ENCODE results near the gene CCDC27.
"Not testable (repeated sequence)": the region's sequence is repeated elsewhere in the genome, so short reads cannot be mapped to it uniquely, and the experiment has no call there.

The CCDC27 gene

DNA sequence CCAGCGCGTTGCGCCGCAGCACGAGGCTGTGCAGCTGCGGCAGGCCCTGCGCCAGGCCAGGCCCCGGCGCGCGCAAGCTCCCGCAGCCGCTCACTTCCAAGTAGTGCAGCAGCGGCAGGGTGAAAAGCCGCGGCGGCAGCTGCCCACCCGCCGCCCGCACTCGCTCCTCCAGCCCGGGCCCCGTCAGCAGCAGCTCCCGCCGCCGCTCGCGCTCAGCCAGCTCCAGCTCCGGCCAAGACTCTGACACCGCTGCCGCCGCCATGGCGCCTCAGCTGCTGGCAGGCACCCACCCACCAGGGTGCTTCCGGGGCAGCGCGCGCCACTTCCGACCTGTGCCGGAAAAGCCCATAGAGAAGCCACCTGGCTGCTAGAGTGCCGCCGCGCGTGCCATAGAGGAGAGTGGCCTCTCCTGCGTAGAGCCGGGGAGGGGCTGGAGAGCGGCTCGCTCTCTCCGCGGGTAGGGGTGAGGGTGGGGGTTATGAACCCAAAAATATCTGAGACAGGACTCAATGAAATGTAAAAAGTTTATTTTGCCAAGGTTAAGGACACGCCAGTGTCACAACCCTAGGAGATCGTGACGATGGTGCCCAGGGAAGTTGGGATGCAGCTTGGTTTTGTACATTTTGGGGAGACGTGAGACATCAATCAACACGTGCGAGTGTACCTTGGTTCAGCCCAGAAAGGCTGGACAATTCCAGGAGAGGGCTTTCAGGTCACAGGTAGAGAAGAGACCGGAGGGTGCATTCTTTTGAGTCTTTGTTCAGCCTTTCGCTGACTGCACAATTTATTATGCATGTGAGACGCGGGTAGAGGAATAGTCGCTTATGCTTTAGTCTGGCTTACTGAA, 44.2 kb downstream of the CCDC27 start, which contains the start of gene LRRC47:
LRRC47 (minus strand) TSS at position 284 of the 847 bp plus-strand sequence; CDS start at position 262, 22 bp downstream.
- peak; percentile 93 for DNase-seq (ENCODE audit: low read depth)
- TF ChIP-seq CTCF (conservative IDR thresholded peaks at IDR 0.05; ENCODE audit: low read depth, low read length) = no peak
- H3K4me3 ChIP-seq (ENCODE audit: low read depth, low read length) = peak within 1 kb of the TSS; percentile 77

GRCh38 chr1:3799976-3800685, 47.9 kb downstream of the CCDC27 start:
- no peak for DNase-seq (ENCODE audit: low read depth)
- H3K4me3 ChIP-seq (ENCODE audit: low read depth, low read length) = no peak overlapping the region
- TF ChIP-seq CTCF (conservative IDR thresholded peaks at IDR 0.05; ENCODE audit: low read depth, low read length) = no peak

- not testable (repeated sequence) for H3K4me3 ChIP-seq (ENCODE audit: low read depth, low read length); DNase-seq (ENCODE audit: low read depth)
Measured at GRCh38 chr1:3800795-3801194, 48.5 kb downstream of the CCDC27 start.

DNA sequence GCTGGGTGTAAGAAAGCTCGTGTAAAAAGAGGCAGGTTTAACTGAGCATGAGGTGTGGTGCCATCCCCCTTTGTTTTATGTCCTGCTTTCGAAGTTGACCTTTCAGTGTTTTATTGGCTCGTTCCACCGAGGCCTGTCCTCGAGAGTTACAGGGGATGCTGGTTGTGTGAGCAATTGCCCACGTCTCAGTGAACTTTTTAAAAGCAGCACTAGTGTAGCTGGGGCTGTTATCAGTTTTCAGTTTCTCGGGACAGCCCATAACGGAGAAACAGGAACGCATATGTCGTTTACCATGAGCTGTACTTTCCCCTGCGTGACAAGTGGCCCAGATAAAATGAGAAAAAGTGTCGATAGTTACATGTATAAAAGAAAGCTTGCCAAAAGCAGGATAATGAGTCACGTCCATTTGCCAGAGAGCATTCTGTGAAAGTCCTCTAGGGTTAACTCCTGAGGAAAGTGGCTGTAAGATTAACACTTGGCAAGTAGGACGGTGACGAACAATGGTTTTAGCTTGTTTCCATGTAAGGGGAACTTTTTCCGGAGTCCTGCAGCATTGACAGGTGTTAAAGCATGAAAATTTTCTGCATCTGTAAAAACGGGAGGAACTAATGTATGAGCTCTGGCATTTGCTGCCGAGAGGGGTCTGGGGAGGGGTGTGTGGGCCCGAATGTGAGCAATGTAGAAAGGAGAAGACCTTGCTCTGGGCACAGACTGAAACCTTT, 51.8 kb downstream of the CCDC27 start:
- no peak for DNase-seq (ENCODE audit: low read depth)
- H3K4me3 ChIP-seq (ENCODE audit: low read depth, low read length) = no peak overlapping the region
- no peak for TF ChIP-seq CTCF (conservative IDR thresholded peaks at IDR 0.05; ENCODE audit: low read depth, low read length)

DNA sequence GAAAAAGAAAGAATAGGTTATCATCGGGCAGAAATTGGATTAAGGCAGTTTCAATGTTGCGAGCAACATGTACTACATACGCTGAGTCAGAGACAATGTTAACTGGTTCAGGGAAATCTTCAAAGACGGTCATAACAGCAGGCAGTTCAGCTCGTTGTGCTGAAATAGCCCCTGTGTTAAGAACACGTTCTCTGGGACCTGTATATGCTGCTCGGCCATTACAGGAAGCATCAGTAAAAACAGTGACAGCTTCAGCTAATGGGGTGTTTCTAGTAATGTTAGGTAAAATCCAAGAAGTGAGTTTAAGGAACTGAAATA, 52.3 kb downstream of the CCDC27 start:
- DNase-seq (ENCODE audit: low read depth); H3K4me3 ChIP-seq (ENCODE audit: low read depth, low read length): not testable (repeated sequence)

DNA sequence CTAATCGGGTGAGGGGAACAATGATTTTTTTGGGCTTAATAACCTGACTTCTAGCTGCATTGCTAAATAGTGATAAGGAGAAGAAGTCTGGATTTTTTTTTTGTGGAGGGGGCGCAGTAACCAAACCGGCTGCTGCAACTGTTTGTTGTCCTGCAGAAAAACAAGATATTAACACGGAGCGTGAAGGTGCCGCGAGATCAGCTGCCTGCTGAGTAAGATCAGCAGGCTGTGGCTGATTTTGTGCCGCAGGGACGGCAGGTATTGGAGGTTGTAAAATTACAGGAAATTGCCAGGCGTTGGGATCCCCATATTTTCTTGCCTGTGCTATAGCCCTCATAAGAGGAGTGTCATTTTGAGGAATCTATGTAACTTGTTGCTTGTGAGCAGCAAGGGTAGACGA, 52.8 kb downstream of the CCDC27 start:
- no peak for TF ChIP-seq CTCF (conservative IDR thresholded peaks at IDR 0.05; ENCODE audit: low read depth, low read length)
- H3K4me3 ChIP-seq (ENCODE audit: low read depth, low read length) = no peak overlapping the region
- DNase-seq (ENCODE audit: low read depth) = no peak

- DNase-seq (ENCODE audit: low read depth) = no peak
- TF ChIP-seq CTCF (conservative IDR thresholded peaks at IDR 0.05; ENCODE audit: low read depth, low read length) = no peak
- H3K4me3 ChIP-seq (ENCODE audit: low read depth, low read length) = no peak overlapping the region
Measured at GRCh38 chr1:3807769-3808168, 55.5 kb downstream of the CCDC27 start.

Measured in choroid plexus epithelial cell (primary cell).